Right atrium auricular region (tissue), 2 donors: ENCODE data around the gene TSPAN18. TPM values are rescaled to one million over a fixed set of nuclear protein-coding genes. Genes with fewer than 3 reads are reported as not detected.

Source experiments
- DNase-seq: peaks from one replicate; pipeline ENCODE4 v3.0.0-alpha.2; 2019; ENCODE audit warnings: low spot score
- H3K27ac ChIP-seq, 2 donors: fragments of 200-600 bp; sonication (generic); 1 replicate in 1 of 2; 2 replicates in 1 of 2; pipeline ENCODE4 v1.5.1; 2016 to 2019
- H3K27me3 ChIP-seq, 2 donors: fragments of 200-600 bp; sonication (generic); one replicate each; pipeline versions ENCODE4 v1.5.1 to v1.6.0; 2017 to 2019
- H3K36me3 ChIP-seq: fragments of 200-600 bp; sonication (generic); one replicate; pipeline ENCODE4 v1.5.1; 2016
- H3K4me1 ChIP-seq, 2 donors: fragments of 200-600 bp; sonication (generic); one replicate each; pipeline versions ENCODE4 v1.5.1 to v1.6.0; 2017 to 2019
- H3K4me3 ChIP-seq, 2 donors: fragments of 200-600 bp; sonication (generic); 1 replicate in 1 of 2; 2 replicates in 1 of 2; pipeline ENCODE4 v1.5.1; 2017 to 2019; ENCODE audit warnings: mild to moderate bottlenecking in 1 of 2, moderate library complexity in 1 of 2
- H3K9me3 ChIP-seq, 2 donors: fragments of 200-600 bp; sonication (generic); one replicate each; pipeline ENCODE4 v1.5.1; 2019
- total RNA-seq, 2 donors: library from RNA; depleted of rRNA; stranded (reverse); fragments of >200 nt; gene quantifications; one replicate each; pipeline ENCODE4 v1.1.0, GENCODE V29; 2016
- TF ChIP-seq, protein P1 (sequence below), 2 donors: fragments of 200-600 bp; sonication (generic); IDR thresholded peaks; one replicate each; pipeline ENCODE4 v1.5.1; 2019; ENCODE audit warnings: antibody characterized with exemption in 2 of 2

TSPAN18 gene
- total RNA-seq, 2 donors from 2014 or later: 76.3 to 79.3 TPM

DNA sequence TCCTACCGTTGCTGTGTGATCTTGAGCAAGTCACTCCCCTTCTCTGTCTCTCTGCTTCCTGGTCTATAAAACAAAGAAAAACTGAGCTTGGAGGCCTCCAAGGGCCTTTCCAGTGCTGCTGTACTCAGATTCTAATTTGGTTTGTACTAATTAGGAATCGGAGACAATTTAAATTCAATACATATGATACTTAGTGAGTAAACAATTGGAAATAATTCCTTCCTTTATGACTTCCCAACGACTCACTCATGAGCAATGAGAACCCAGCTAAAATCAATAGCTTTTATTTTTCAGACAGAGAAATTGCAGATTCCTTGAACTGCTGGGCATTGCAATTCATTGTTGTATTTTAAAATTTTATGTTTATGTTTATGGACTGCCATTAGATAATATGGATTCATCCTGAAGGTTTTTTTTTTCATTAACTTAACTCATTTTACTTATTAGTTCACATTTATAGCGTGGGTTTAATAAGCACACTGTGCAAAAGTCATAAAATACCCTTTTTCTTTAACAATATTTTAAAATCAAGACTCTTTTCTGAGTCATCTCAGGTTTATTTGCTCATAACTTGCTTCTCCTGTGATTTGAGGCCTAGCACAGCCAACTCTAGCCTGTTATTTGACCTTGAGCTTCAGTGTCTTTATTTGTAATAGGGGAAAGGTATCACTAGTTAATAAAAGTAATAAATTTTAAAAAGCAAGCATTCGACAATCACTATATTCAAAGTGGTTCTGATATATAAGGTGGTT, 128.2 kb downstream of the TSPAN18 start:
- Histone ChIP-seq H3K27ac (peak overlapping the region; percentile 88 to 98), H3K36me3 (peaks cover 6% of the 10 kb centered on the region), H3K4me1 (peaks cover 0 to 57% of the 10 kb centered on the region in 2 donors), H3K9me3 (no peaks in the 10 kb centered on the region), H3K4me3 (no peak overlapping the region), H3K27me3 (no peaks in the 10 kb centered on the region)
- TF ChIP-seq, protein P1, sequence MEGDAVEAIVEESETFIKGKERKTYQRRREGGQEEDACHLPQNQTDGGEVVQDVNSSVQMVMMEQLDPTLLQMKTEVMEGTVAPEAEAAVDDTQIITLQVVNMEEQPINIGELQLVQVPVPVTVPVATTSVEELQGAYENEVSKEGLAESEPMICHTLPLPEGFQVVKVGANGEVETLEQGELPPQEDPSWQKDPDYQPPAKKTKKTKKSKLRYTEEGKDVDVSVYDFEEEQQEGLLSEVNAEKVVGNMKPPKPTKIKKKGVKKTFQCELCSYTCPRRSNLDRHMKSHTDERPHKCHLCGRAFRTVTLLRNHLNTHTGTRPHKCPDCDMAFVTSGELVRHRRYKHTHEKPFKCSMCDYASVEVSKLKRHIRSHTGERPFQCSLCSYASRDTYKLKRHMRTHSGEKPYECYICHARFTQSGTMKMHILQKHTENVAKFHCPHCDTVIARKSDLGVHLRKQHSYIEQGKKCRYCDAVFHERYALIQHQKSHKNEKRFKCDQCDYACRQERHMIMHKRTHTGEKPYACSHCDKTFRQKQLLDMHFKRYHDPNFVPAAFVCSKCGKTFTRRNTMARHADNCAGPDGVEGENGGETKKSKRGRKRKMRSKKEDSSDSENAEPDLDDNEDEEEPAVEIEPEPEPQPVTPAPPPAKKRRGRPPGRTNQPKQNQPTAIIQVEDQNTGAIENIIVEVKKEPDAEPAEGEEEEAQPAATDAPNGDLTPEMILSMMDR (IDR thresholded peaks at IDR 0.05): no peak
- no peak for DNase-seq

DNA sequence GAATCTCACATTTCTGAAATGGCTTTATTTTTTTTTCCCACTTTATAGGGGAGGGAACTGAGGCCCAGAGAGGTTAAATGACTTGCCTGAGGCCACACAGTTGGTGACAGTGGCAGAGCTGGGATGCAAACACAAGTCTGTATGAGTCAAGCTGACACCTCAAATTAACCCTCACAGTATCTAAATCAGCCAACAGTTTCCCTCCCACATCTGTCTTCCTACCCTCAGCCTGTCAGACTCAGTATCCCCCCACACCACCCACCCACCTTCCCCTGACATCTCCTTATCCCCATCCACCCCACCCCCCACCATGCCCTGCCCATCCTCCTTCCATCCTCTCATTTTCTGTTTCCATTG, 128.7 kb downstream of the TSPAN18 start:
- Histone ChIP-seq H3K27me3 (no peaks in the 10 kb centered on the region), H3K36me3 (peaks cover 10% of the 10 kb centered on the region), H3K27ac (peak overlapping the region; percentile 88 to 98), H3K9me3 (no peaks in the 10 kb centered on the region), H3K4me3 (no peak overlapping the region), H3K4me1 (peaks cover 0 to 57% of the 10 kb centered on the region in 2 donors)
- TF ChIP-seq, protein P1 (IDR thresholded peaks at IDR 0.05): no peak
- no peak for DNase-seq

DNA sequence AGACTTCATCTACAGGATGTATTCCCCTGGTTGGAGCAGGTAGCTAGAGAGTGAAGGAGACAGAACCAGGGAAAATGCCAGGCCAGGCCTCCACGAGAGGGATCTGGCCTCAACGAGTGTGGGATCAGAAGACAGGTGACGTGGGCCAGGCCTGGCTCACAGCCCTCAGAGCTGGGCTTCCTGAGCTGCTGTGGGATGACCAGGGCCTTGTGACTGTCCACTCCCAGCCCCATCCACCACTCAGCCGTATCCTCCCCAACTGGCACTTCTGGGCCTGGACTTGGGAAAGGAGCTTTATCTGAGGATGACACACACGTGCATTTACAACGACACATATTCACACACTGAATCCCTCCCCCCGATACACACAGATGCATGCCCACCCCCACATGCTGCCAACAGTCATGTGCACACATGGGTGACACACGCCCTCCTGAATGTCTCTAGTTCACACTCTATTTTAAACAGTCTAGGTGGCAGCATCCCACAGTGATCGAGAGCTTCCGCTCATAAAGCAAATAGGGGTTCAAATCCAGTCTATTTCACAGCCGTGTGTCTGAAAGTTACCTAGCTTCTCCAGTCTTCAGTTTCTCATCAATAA, 130.8 kb downstream of the TSPAN18 start:
- Histone ChIP-seq H3K4me3 (no peak overlapping the region), H3K27me3 (no peaks in the 10 kb centered on the region), H3K9me3 (no peaks in the 10 kb centered on the region), H3K36me3 (peaks cover 10% of the 10 kb centered on the region), H3K27ac (peak overlapping the region; percentile 88 to 98), H3K4me1 (peaks cover 0 to 68% of the 10 kb centered on the region in 2 donors)
- TF ChIP-seq, protein P1 (IDR thresholded peaks at IDR 0.05): no peak
- peak; percentile 63 for DNase-seq

DNA sequence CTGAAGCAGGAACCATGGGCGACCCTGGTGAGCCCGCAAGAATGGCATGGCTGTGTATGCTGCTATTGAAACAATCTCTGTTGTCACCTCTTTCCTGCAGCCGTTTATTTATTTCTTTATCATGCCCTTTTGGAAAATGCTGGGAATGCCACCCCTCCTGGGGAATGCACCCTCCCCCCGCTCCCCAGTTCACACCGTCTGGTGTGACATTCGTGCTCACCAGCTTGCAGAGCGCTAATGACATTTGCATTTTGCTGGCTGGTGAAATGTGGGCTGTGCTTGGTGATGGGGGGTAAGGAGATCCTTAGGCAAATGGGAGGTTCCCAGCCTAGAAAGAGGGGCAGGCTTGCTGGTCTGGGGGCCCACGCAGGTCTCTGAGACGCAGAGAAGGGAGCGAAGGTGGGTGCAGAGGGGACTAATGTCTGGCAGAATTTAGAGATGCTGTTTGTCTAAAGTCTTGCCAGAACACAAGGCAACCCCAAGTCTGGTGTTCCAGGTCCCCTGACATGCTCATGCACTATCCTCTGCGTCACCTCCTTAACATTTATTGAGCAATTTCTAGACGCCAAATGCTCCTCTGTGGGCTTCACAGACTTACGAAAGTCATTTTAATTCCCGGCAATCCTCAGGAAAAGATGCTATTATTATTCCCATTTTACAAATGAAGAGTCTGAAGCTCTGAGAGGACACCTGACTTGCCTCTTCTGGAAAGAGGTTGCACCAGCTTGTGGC, 132.2 kb downstream of the TSPAN18 start:
- no peaks in the 10 kb centered on the region for H3K9me3 ChIP-seq
- H3K27ac ChIP-seq: peak overlapping the region; percentile 88 to 98
- peaks cover 0 to 70% of the 10 kb centered on the region in 2 donors for H3K4me1 ChIP-seq
- DNase-seq: no peak
- H3K36me3 ChIP-seq: peaks cover 10% of the 10 kb centered on the region
- no peak overlapping the region for H3K4me3 ChIP-seq
- no peaks in the 10 kb centered on the region for H3K27me3 ChIP-seq
- TF ChIP-seq, protein P1 (IDR thresholded peaks at IDR 0.05): no peak

DNA sequence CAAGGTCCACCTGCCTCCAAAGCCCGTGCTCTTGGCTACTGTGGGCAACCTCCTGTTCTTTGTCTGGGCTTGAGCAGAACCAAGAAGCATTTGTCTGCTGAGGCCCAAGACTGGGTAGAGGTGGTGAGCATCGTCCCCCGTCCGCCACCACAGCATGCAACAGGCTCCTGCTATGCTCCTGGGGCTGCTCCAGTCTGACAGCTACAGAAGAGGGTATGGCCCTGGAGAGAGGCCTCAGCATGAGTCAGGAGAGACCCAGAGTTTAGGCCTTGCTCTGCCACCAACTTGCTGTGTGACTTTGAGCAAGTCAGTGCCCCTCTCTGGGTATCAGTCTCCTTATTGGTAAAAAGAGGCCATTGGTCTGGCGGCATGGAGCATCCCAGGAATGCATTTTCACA, 132.8 kb downstream of the TSPAN18 start:
- peaks cover 10% of the 10 kb centered on the region for H3K36me3 ChIP-seq
- H3K4me1 ChIP-seq: peaks cover 0 to 67% of the 10 kb centered on the region in 2 donors
- peak overlapping the region; percentile 88 to 98 for H3K27ac ChIP-seq
- TF ChIP-seq, protein P1 (IDR thresholded peaks at IDR 0.05): no peak
- DNase-seq: no peak
- no peaks in the 10 kb centered on the region for H3K27me3 ChIP-seq
- H3K9me3 ChIP-seq: no peaks in the 10 kb centered on the region
- no peak overlapping the region for H3K4me3 ChIP-seq
